GM19463 (cell line): Measurements from ENCODE around the gene CDK11A.
"Not testable (repeated sequence)": the region's sequence is repeated elsewhere in the genome, so short reads cannot be mapped to it uniquely, and the experiment has no call there.

Experiments used
- ATAC-seq: cut with Tn5 transposase; IDR thresholded peaks from one replicate; pipeline ENCODE4 v1.9.1; 2021; ENCODE audit warnings: mild to moderate bottlenecking, moderate library complexity; ENCODE audit not compliant: unreplicated experiment

The CDK11A gene

GRCh38 chr1:1727131-1727651, 3.0 kb upstream of the CDK11A start:
- not testable (repeated sequence) for ATAC-seq

- ATAC-seq: not testable (repeated sequence)
Observed at GRCh38 chr1:1726088-1726487, 1.9 kb upstream of the CDK11A start.

GRCh38 chr1:1721201-1721600, 3.0 kb downstream of the CDK11A start:
- ATAC-seq: no peak

GRCh38 chr1:1715109-1715883, 8.9 kb downstream of the CDK11A start:
- ATAC-seq: not testable (repeated sequence)

GRCh38 chr1:1707897-1708296, 16.3 kb downstream of the CDK11A start:
- not testable (repeated sequence) for ATAC-seq

- not testable (repeated sequence) for ATAC-seq
Observed at GRCh38 chr1:1707241-1707640, 16.9 kb downstream of the CDK11A start.

- not testable (repeated sequence) for ATAC-seq
Observed at GRCh38 chr1:1705623-1706022, 18.5 kb downstream of the CDK11A start.

- not testable (repeated sequence) for ATAC-seq
Observed at GRCh38 chr1:1704284-1704957, 19.7 kb downstream of the CDK11A start.

- no peak for ATAC-seq
Observed at GRCh38 chr1:1703796-1704195, 20.4 kb downstream of the CDK11A start.

- ATAC-seq: not testable (repeated sequence)
Observed at GRCh38 chr1:1702506-1702905, 21.7 kb downstream of the CDK11A start.

GRCh38 chr1:1700557-1700956, 23.6 kb downstream of the CDK11A start:
- ATAC-seq: not testable (repeated sequence)

GRCh38 chr1:1700067-1700466, 24.1 kb downstream of the CDK11A start:
- ATAC-seq: not testable (repeated sequence)

GRCh38 chr1:1699061-1699460, 25.1 kb downstream of the CDK11A start:
- not testable (repeated sequence) for ATAC-seq

GRCh38 chr1:1697358-1698183, 26.6 kb downstream of the CDK11A start:
- ATAC-seq: not testable (repeated sequence)

- ATAC-seq: not testable (repeated sequence)
Observed at GRCh38 chr1:1696431-1697357, 27.5 kb downstream of the CDK11A start.

GRCh38 chr1:1692714-1693647, 31.2 kb downstream of the CDK11A start, which contains the start of gene SLC35E2B:
SLC35E2B (minus strand) TSS chr1:1692795; CDS start chr1:1676699, 16,096 bp downstream.
- peak; percentile 73 for ATAC-seq

- not testable (repeated sequence) for ATAC-seq
Observed at GRCh38 chr1:1692324-1692713, 31.8 kb downstream of the CDK11A start.

GRCh38 chr1:1691443-1691842, 32.7 kb downstream of the CDK11A start:
- ATAC-seq: not testable (repeated sequence)

GRCh38 chr1:1689526-1689925, 34.6 kb downstream of the CDK11A start:
- ATAC-seq: not testable (repeated sequence)
